D721Med (cell line): Measurements from ENCODE around the gene GLT6D1.

Experiments
- DNase-seq: peaks from one replicate; pipeline ENCODE4 v3.0.0; 2011; ENCODE audit warnings: low spot score; ENCODE audit not compliant: insufficient read length
- FAIRE-seq: peaks from 2 replicates; lab custom pipeline; 2011; peaks lifted over from hg19 to GRCh38; lab: Jason Lieb, UNC
- TF ChIP-seq, protein P1 (sequence below): IDR thresholded peaks from 2 replicates; pipeline ENCODE4 v1.5.1; 2012; ENCODE audit warnings: mild to moderate bottlenecking, control low read depth; ENCODE audit not compliant: insufficient read depth; ENCODE audit errors: missing control alignments

Gene GLT6D1

DNA sequence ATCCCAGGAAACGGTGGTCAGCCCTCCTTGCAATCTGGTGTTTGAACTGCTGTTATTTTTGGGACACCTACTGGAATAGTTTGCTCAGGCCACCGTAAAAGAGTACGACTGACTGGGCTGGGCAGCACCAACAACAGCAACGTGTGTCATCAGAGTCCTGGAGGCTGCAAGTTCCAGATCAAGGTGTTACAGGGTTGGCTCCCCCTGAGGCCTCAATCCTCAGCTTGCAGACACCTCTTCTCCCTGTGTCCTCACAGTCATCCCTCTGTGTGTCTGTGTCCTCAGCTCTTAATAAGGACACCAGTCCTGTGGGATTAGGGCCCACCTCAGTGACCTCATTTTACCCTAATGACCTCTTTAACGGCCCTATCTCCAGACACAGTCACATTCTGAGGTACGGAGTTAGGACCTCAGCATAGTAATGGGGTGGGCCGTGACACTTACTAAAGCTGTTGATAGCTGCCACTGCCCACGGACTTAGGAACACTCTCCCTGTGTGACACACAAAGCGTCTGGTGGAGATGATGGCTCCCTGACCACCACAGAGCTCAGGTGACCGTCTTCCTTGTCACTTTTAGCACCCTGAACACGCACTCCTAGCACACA, 16.8 kb downstream of the GLT6D1 start:
- no peak for DNase-seq
- no peak for FAIRE-seq
- TF ChIP-seq, protein P1, sequence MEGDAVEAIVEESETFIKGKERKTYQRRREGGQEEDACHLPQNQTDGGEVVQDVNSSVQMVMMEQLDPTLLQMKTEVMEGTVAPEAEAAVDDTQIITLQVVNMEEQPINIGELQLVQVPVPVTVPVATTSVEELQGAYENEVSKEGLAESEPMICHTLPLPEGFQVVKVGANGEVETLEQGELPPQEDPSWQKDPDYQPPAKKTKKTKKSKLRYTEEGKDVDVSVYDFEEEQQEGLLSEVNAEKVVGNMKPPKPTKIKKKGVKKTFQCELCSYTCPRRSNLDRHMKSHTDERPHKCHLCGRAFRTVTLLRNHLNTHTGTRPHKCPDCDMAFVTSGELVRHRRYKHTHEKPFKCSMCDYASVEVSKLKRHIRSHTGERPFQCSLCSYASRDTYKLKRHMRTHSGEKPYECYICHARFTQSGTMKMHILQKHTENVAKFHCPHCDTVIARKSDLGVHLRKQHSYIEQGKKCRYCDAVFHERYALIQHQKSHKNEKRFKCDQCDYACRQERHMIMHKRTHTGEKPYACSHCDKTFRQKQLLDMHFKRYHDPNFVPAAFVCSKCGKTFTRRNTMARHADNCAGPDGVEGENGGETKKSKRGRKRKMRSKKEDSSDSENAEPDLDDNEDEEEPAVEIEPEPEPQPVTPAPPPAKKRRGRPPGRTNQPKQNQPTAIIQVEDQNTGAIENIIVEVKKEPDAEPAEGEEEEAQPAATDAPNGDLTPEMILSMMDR, result no peak

DNA sequence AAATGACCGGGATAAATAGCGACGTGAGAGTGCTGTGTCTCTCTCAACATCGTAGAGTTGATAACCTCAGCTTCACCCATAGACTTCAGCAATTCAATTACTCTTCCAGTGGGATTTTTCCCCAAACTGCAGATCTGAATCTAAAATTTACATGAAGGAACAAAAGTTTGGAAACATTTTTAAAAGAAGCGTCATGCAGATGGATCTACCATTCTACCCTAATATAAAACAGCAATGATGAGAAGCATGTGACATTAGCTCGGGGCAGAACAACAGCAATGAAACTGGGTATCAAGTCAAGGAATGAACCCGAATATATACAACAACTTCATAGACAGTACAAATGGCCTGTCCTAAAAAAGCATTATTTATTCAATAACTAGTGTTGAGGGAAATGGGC, 18.8 kb downstream of the GLT6D1 start:
- FAIRE-seq (no peak), DNase-seq (no peak)
- TF ChIP-seq, protein P1, result no peak

DNA sequence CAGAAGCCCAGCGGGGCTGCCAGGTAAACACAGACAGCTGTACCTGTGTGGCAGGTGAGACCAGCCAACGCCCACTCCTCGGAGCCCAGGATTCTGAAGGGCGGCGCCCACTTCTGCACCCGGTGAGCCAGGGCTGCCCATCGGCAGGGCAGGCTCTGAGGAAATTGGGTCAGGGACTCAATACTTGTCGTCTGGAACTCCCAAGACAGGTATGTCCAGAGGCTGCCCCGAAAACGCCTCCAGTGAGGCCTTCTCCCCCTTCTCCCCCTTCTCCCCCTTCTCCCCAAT, 19.8 kb downstream of the GLT6D1 start:
- DNase-seq (no peak), FAIRE-seq (no peak)
- TF ChIP-seq, protein P1, result no peak

DNA sequence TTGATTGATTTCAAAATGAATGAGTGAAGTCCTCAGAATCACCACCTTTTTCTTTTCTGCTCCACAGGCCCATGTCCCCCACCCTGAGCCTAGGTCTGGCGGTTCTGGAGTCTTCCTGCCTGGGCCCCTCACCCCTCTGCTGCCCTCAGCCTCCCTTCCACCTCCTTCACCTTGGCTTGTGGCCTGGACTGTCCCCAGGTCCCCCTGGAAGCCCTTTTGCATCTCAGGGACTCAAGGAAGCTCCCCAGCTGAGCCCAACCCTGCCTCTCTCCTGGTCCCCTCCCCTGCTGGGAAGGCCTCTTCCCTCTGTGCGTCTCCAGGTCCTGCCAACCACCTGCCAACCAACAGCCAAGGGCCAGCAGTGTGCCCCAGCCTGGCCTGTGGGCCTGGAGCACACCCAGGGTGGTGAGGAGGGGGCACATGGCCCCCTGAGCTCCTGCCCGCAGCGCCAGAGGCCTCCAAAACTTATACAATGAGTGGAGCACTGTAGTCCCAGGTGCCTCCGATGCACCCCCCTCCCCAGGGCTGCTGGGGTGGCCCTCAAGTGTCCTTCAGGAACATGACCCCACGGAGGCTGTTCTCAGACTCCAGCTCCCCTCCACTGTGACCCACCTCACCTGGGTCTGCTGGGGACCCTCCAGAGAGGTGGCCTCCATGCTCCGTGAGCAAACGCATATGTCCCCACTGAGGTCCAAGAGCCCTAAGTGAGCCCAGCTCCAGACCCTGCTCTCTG, 20.3 kb downstream of the GLT6D1 start:
- TF ChIP-seq, protein P1, result no peak
- no peak for DNase-seq
- FAIRE-seq, result no peak

DNA sequence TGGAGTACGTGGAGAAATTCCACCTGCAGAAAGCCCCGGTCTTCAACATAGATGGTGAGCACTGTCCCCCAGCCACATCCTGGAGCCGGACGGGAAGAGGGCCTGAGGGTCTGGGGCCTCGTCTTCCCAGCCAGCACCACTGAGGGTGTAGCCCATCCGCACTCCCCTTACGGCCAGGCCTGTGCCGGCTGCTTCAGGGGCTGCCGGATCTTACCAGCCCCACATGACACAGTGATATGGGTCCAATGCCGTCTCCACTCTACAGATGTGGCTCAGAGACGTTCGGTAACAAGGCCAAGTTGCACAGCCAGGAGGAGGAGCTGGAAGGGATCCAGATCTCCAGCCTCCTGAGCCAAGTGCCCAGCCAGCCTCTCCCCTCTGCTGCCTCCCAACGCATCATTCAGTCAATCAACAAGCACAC, 21.3 kb downstream of the GLT6D1 start:
- no peak for FAIRE-seq
- no peak for DNase-seq
- TF ChIP-seq, protein P1, result no peak

DNA sequence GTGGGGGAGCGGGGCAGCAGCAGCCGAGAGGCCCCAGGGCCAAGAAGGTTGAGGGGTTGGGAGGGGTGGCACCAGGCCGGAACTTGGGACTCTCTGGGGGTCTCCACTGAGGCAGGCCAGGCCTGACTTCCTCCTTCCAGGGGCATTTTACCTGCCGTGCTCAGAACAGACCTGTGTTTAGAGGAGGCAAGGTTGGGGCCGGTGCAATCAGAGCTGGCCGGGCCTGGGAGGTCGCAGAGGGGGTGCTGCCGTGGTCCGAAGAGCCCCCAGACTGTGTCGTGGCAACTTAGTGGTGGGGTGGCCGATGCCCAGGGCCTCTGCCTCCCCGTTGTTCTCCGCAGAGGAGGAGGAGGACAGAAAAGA, 21.8 kb downstream of the GLT6D1 start:
- TF ChIP-seq, protein P1, result no peak
- no peak for FAIRE-seq
- DNase-seq, result no peak
